Measurements from ENCODE around the gene KDM4B. TPM values are rescaled to one million over a fixed set of nuclear protein-coding genes. Genes with fewer than 3 reads are reported as not detected.
A peak's percentile ranks its signal among the peaks of the same experiment; 100 is the strongest.
"Not testable (repeated sequence)": the region's sequence is repeated elsewhere in the genome, so short reads cannot be mapped to it uniquely, and the experiment has no call there.

Gene KDM4B
- total RNA-seq, 2 donors from 2014 or later = 31.3 to 37.1 TPM

GRCh38 chr19:5153601-5154128 lies 184.8 kb downstream of the KDM4B start:
- H3K27ac Mint-ChIP-seq = no peak overlapping the region
- no peak overlapping the region for H3K4me3 Mint-ChIP-seq
- no peaks in the 10 kb centered on the region for H3K4me1 Mint-ChIP-seq (ENCODE audit: low read depth)
- peak; percentile 13 to 14 for ATAC-seq (replicated peaks in 1 of 2)
- no peak for DNase-seq
- peaks cover 0 to 4% of the 10 kb centered on the region in 2 donors for H3K9me3 Mint-ChIP-seq
- peaks cover 2 to 4% of the 10 kb centered on the region in 2 donors for H3K36me3 Mint-ChIP-seq (ENCODE audit: insufficient read depth in 2 of 2)
- H3K27me3 Mint-ChIP-seq (ENCODE audit: low read depth) = no peaks in the 10 kb centered on the region

- peak; percentile 57 to 59 for DNase-seq
- H3K27ac Mint-ChIP-seq = no peak overlapping the region
These were observed 185.4 kb downstream of the KDM4B start for GRCh38 chr19:5154129-5154798.

GRCh38 chr19:5154799-5155426 lies 186.0 kb downstream of the KDM4B start:
- Mint-ChIP-seq H3K9me3 (peaks cover 2 to 9% of the 10 kb centered on the region in 2 donors), H3K27ac (no peak overlapping the region), H3K4me1 (ENCODE audit: low read depth) (no peaks in the 10 kb centered on the region), H3K36me3 (ENCODE audit: insufficient read depth in 2 of 2) (peaks cover 2 to 4% of the 10 kb centered on the region in 2 donors), H3K27me3 (ENCODE audit: low read depth) (no peaks in the 10 kb centered on the region), H3K4me3 (no peak overlapping the region)
- DNase-seq (no peak), ATAC-seq (replicated peaks in 1 of 2) (no peak)

More at GRCh38 chr19:5154129-5154798, 185.4 kb downstream of the KDM4B start:
- H3K9me3 Mint-ChIP-seq = peaks cover 2 to 8% of the 10 kb centered on the region in 2 donors
- no peaks in the 10 kb centered on the region for H3K27me3 Mint-ChIP-seq (ENCODE audit: low read depth)
- no peak overlapping the region for H3K4me3 Mint-ChIP-seq
- H3K4me1 Mint-ChIP-seq (ENCODE audit: low read depth) = no peaks in the 10 kb centered on the region
- peak; percentile 60 to 63 for ATAC-seq (replicated peaks in 1 of 2)
- peaks cover 2 to 4% of the 10 kb centered on the region in 2 donors for H3K36me3 Mint-ChIP-seq (ENCODE audit: insufficient read depth in 2 of 2)

GRCh38 chr19:5155586-5156210 lies 186.8 kb downstream of the KDM4B start:
- Mint-ChIP-seq H3K4me3 (no peak overlapping the region), H3K27me3 (ENCODE audit: low read depth) (no peaks in the 10 kb centered on the region), H3K9me3 (peaks cover 2 to 9% of the 10 kb centered on the region in 2 donors), H3K4me1 (ENCODE audit: low read depth) (no peaks in the 10 kb centered on the region), H3K27ac (no peak overlapping the region), H3K36me3 (ENCODE audit: insufficient read depth in 2 of 2) (peaks cover 2 to 4% of the 10 kb centered on the region in 2 donors)
- DNase-seq (no peak), ATAC-seq (replicated peaks in 1 of 2) (no peak)

GRCh38 chr19:5156231-5156986 lies 187.5 kb downstream of the KDM4B start:
- no peak overlapping the region for H3K27ac Mint-ChIP-seq
- H3K4me1 Mint-ChIP-seq (ENCODE audit: low read depth) = no peaks in the 10 kb centered on the region
- H3K27me3 Mint-ChIP-seq (ENCODE audit: low read depth) = no peaks in the 10 kb centered on the region
- no peak overlapping the region for H3K4me3 Mint-ChIP-seq
- H3K9me3 Mint-ChIP-seq = peaks cover 2 to 9% of the 10 kb centered on the region in 2 donors
- peaks cover 2 to 4% of the 10 kb centered on the region in 2 donors for H3K36me3 Mint-ChIP-seq (ENCODE audit: insufficient read depth in 2 of 2)
- ATAC-seq (replicated peaks in 1 of 2) = no peak
- no peak for DNase-seq

GRCh38 chr19:5157186-5157585 lies 188.3 kb downstream of the KDM4B start:
- Mint-ChIP-seq H3K27ac (no peak overlapping the region), H3K9me3 (peaks cover 2 to 9% of the 10 kb centered on the region in 2 donors), H3K4me3 (no peak overlapping the region), H3K36me3 (ENCODE audit: insufficient read depth in 2 of 2) (peaks cover 2 to 4% of the 10 kb centered on the region in 2 donors), H3K27me3 (ENCODE audit: low read depth) (no peaks in the 10 kb centered on the region), H3K4me1 (ENCODE audit: low read depth) (no peaks in the 10 kb centered on the region)
- DNase-seq = no peak
- no peak for ATAC-seq (replicated peaks in 1 of 2)

- not testable (repeated sequence) for DNase-seq; ATAC-seq (replicated peaks in 1 of 2); H3K4me1 Mint-ChIP-seq (ENCODE audit: low read depth); H3K4me3 Mint-ChIP-seq; H3K36me3 Mint-ChIP-seq (ENCODE audit: insufficient read depth in 2 of 2); H3K9me3 Mint-ChIP-seq; H3K27ac Mint-ChIP-seq; H3K27me3 Mint-ChIP-seq (ENCODE audit: low read depth)
These were observed 189.7 kb downstream of the KDM4B start for GRCh38 chr19:5158549-5159134.

GRCh38 chr19:5160158-5160795 lies 191.4 kb downstream of the KDM4B start:
- not testable (repeated sequence) for H3K4me1 Mint-ChIP-seq (ENCODE audit: low read depth); ATAC-seq (replicated peaks in 1 of 2); H3K36me3 Mint-ChIP-seq (ENCODE audit: insufficient read depth in 2 of 2); DNase-seq; H3K27ac Mint-ChIP-seq; H3K9me3 Mint-ChIP-seq; H3K27me3 Mint-ChIP-seq (ENCODE audit: low read depth); H3K4me3 Mint-ChIP-seq

- H3K36me3 Mint-ChIP-seq (ENCODE audit: insufficient read depth in 2 of 2); ATAC-seq (replicated peaks in 1 of 2); H3K27me3 Mint-ChIP-seq (ENCODE audit: low read depth); H3K9me3 Mint-ChIP-seq; H3K4me1 Mint-ChIP-seq (ENCODE audit: low read depth); H3K27ac Mint-ChIP-seq; H3K4me3 Mint-ChIP-seq; DNase-seq: not testable (repeated sequence)
These were observed 196.2 kb downstream of the KDM4B start for GRCh38 chr19:5164845-5165696.

GRCh38 chr19:5165697-5166019 lies 196.7 kb downstream of the KDM4B start:
- Mint-ChIP-seq H3K27me3 (ENCODE audit: low read depth) (peaks cover 9% of the 10 kb centered on the region), H3K36me3 (ENCODE audit: insufficient read depth in 2 of 2) (no peaks in the 10 kb centered on the region), H3K4me3 (no peak overlapping the region), H3K27ac (no peak overlapping the region), H3K4me1 (ENCODE audit: low read depth) (no peaks in the 10 kb centered on the region), H3K9me3 (no peaks in the 10 kb centered on the region)
- no peak for DNase-seq
- no peak for ATAC-seq (replicated peaks in 1 of 2)

- DNase-seq (no peak), ATAC-seq (replicated peaks in 1 of 2) (no peak)
- Mint-ChIP-seq H3K27ac (no peak overlapping the region), H3K4me3 (no peak overlapping the region), H3K36me3 (ENCODE audit: insufficient read depth in 2 of 2) (no peaks in the 10 kb centered on the region), H3K4me1 (ENCODE audit: low read depth) (no peaks in the 10 kb centered on the region), H3K9me3 (no peaks in the 10 kb centered on the region), H3K27me3 (ENCODE audit: low read depth) (peaks cover 9% of the 10 kb centered on the region)
These were observed 197.3 kb downstream of the KDM4B start for GRCh38 chr19:5166262-5166661.
